Inflammatory macrophage treated with lipopolysaccharide for 4 hours (primary cell): ENCODE measurements around the gene CLEC2B.

ENCODE experiments used
- DNase-seq: peaks from one replicate; pipeline ENCODE4 v3.0.0-alpha.2; 2020

CLEC2B gene

DNA sequence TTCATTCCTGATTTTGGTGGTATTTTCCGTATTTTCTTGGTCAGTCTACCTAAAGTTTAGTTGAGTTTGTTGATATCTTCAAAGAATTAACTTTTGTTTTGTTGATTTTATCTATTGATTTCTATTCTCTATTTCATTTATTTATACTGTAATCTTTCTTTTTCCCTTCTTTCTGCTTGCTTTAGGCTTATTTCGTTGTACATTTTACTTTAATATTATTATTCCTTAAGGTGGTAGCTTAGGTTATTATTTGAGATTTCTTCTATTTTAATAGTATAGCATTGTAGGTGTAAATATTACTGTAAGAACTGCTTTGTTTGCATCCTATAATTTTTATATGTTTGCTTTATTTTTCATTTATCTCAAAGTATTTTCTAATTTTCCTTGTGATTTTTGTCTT lies 63.3 kb downstream of the CLEC2B start:
- DNase-seq: no peak
